ENCODE data around the gene PRKD2.

DNA sequence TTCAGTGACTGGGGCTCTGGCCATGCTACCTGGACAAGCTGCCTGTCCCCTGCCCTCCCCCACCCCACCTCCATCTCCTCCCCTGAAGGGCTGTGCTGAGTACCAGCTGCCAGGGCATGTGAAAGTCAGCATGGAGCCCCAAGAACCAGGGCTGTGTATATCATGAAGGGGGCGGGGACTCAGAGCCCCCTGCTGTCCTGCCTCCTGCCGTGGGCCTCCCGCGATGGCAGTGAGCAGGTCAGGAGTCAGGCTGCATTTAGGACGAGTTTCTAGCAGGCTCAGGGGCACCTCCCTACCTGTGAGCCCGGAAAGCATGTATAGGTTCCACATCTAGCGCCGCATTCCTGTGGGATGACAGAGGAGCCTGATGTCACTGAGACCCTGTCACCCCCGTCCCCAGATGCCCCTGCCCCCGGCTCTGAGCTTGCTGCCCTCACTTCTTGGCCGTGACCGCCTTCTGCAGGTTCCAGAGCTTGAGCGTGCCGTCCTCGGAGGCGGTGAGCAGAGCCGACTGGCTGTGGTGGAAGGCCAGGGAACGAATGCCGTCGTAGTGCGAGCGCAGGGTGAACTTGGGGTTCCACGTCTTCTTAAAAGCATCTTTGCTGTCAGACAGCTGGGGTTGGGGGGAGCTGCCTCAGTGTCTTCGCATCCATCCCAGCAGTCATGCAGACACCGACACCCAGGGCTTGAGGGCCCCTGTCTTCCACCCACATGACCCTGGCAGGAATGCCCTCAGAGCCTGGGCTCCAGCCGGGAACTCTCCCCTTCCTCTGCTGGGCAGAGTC lies 8.3 kb upstream of the PRKD2 start:
- TF ChIP-seq, protein P1, sequence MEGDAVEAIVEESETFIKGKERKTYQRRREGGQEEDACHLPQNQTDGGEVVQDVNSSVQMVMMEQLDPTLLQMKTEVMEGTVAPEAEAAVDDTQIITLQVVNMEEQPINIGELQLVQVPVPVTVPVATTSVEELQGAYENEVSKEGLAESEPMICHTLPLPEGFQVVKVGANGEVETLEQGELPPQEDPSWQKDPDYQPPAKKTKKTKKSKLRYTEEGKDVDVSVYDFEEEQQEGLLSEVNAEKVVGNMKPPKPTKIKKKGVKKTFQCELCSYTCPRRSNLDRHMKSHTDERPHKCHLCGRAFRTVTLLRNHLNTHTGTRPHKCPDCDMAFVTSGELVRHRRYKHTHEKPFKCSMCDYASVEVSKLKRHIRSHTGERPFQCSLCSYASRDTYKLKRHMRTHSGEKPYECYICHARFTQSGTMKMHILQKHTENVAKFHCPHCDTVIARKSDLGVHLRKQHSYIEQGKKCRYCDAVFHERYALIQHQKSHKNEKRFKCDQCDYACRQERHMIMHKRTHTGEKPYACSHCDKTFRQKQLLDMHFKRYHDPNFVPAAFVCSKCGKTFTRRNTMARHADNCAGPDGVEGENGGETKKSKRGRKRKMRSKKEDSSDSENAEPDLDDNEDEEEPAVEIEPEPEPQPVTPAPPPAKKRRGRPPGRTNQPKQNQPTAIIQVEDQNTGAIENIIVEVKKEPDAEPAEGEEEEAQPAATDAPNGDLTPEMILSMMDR (IDR thresholded peaks at IDR 0.05) = no peak
- TF ChIP-seq POLR2A (IDR thresholded peaks at IDR 0.05) = no peak

All from heart left ventricle (tissue), 13 donors.